Breast epithelium (tissue), 4 donors: ENCODE results near the gene NME8. TPM values are rescaled to one million over a fixed set of nuclear protein-coding genes. Genes with fewer than 3 reads are reported as not detected.
A peak's percentile ranks its signal among the peaks of the same experiment; 100 is the strongest.

Experiments used
- DNase-seq, 2 donors: peaks; one replicate each; pipeline ENCODE4 v3.0.0-alpha.2; 2019; ENCODE audit warnings: low spot score in 2 of 2
- H3K27ac ChIP-seq, 2 donors: fragments of 200-600 bp; sonication (generic) in 1 of 2; one replicate each; pipeline ENCODE4 v1.5.1; 2016 to 2019; ENCODE audit warnings: mild to moderate bottlenecking in 1 of 2
- H3K27me3 ChIP-seq, 2 donors: fragments of 200-600 bp; sonication (generic) in 1 of 2; one replicate each; pipeline versions ENCODE4 v1.5.1 to v1.6.0; 2017 to 2019; ENCODE audit warnings: control low read depth in 1 of 2, mild to moderate bottlenecking in 1 of 2
- H3K36me3 ChIP-seq: fragments of 200-600 bp; one replicate; pipeline ENCODE4 v1.5.1; 2019
- H3K4me1 ChIP-seq, 2 donors: fragments of 200-600 bp; sonication (generic); one replicate each; pipeline ENCODE4 v1.5.1; 2016 to 2019; ENCODE audit warnings: control low read depth in 1 of 2
- H3K4me3 ChIP-seq, 3 donors: fragments of 200-600 bp; sonication (generic); 1 replicate in 2 of 3; 2 replicates in 1 of 3; pipeline ENCODE4 v1.5.1; 2016 to 2019; ENCODE audit warnings: mild to moderate bottlenecking in 3 of 3, moderate library complexity in 2 of 3
- H3K9me3 ChIP-seq, 2 donors: fragments of 200-600 bp; sonication (generic) in 1 of 2; one replicate each; pipeline ENCODE4 v1.5.1; 2016 to 2019; ENCODE audit warnings: control low read depth in 1 of 2
- POLR2A ChIP-seq: fragments of 450-650 bp; IDR thresholded peaks from one replicate; pipeline ENCODE4 v1.6.1; 2016; ENCODE audit warnings: antibody characterized with exemption, mild to moderate bottlenecking, moderate library complexity
- POLR2AphosphoS5 ChIP-seq, 3 donors: sonication (generic); formaldehyde crosslinking; IDR thresholded peaks; one replicate each; pipeline ENCODE4 v1.6.1; 2017; ENCODE audit warnings: antibody characterized with exemption in 3 of 3
- intact Hi-C: fragments of 100-400 bp; cut with DNase I; formaldehyde crosslinking; loops from one replicate; pipeline ENCODE4 v1.15.1; 2023; ENCODE audit warnings: low total_unique reads
- total RNA-seq, 3 donors: library from RNA; depleted of rRNA; stranded (reverse); fragments of >200 nt; gene quantifications; one replicate each; pipeline ENCODE4 v1.1.0, GENCODE V29; 2016
- TF ChIP-seq, protein P1 (sequence below), 3 donors: fragments of 450-650 bp; IDR thresholded peaks; one replicate each; pipeline ENCODE4 v1.5.1; 2016 to 2017; ENCODE audit warnings: antibody characterized with exemption in 3 of 3, mild to moderate bottlenecking in 3 of 3, moderate library complexity in 3 of 3

NME8 gene
- total RNA-seq, 3 donors from 2014 or later, result not detected

DNA sequence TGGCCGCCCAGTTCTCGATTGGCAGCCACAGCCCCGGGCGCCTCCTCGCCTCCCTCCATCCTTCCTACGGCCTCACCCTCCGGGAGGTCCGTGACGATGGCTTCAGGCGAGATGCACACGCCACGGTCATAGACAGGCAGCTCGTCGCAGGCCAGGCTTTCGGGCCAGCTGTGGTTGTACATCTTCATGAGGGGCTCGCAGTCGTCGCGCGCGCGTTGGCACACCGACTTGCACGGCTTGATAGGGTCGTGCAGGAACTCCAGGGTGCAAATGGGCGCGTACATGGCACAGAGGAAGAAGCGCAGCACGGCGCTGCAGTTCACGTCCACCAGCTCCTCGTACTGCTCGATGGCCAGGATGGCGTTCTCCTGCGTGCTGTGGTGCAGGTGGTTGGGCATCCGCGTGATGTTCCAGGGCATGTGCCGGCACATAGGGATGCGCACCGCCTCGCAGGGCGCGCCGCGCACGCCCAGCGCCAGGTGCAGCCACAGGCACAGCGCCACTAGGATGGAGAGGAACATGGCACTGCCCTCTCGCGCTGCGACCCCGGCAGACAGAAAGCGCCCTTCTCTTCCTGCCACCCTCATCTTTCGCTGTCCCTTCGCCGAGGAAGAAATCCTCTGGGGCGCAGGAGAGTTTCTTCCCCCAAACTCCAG lies 67.7 kb downstream of the NME8 start:
- DNase-seq, result no peak
- Histone ChIP-seq H3K36me3 (no peaks in the 10 kb centered on the region), H3K9me3 (no peaks in the 10 kb centered on the region), H3K27ac (peak overlapping the region; percentile 50 to 76), H3K27me3 (peaks cover 0 to 12% of the 10 kb centered on the region in 2 donors), H3K4me1 (no peaks in the 10 kb centered on the region), H3K4me3 (peak overlapping the region; percentile 51 to 70 (median 64))
- TF ChIP-seq, protein P1, sequence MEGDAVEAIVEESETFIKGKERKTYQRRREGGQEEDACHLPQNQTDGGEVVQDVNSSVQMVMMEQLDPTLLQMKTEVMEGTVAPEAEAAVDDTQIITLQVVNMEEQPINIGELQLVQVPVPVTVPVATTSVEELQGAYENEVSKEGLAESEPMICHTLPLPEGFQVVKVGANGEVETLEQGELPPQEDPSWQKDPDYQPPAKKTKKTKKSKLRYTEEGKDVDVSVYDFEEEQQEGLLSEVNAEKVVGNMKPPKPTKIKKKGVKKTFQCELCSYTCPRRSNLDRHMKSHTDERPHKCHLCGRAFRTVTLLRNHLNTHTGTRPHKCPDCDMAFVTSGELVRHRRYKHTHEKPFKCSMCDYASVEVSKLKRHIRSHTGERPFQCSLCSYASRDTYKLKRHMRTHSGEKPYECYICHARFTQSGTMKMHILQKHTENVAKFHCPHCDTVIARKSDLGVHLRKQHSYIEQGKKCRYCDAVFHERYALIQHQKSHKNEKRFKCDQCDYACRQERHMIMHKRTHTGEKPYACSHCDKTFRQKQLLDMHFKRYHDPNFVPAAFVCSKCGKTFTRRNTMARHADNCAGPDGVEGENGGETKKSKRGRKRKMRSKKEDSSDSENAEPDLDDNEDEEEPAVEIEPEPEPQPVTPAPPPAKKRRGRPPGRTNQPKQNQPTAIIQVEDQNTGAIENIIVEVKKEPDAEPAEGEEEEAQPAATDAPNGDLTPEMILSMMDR (IDR thresholded peaks at IDR 0.05), result no peak
- TF ChIP-seq POLR2A (no peak), POLR2AphosphoS5 (IDR thresholded peaks at IDR 0.05) (no peak)
- intact Hi-C loops, result no loop called here

GRCh38 chr7:37916673-37917660 lies 68.6 kb downstream of the NME8 start, which contains the start of gene SFRP4:
SFRP4 (minus strand) TSS chr7:37916817; CDS start chr7:37916537, 280 bp downstream.
- intact Hi-C loops, result no loop called here
- Histone ChIP-seq H3K27ac (peak within 1 kb of the TSS; percentile 50 to 76), H3K4me3 (peak within 1 kb of the TSS; percentile 51 to 70 (median 64)), H3K36me3 (no peaks in the 10 kb centered on the region), H3K9me3 (no peaks in the 10 kb centered on the region), H3K4me1 (no peaks in the 10 kb centered on the region), H3K27me3 (peaks cover 0 to 12% of the 10 kb centered on the region in 2 donors)
- TF ChIP-seq POLR2AphosphoS5 (IDR thresholded peaks at IDR 0.05) (no peak), POLR2A (no peak)
- TF ChIP-seq, protein P1 (IDR thresholded peaks at IDR 0.05), result peak; percentile 34 to 59 (median 42)
- DNase-seq, result no peak

- no peak for TF ChIP-seq POLR2A
- TF ChIP-seq, protein P1 (IDR thresholded peaks at IDR 0.05), result no peak
- TF ChIP-seq POLR2AphosphoS5 (IDR thresholded peaks at IDR 0.05), result no peak
- DNase-seq, result no peak
- intact Hi-C loops, result no loop called here
- Histone ChIP-seq H3K36me3 (no peaks in the 10 kb centered on the region), H3K4me3 (no peak overlapping the region), H3K27me3 (peaks cover 0 to 12% of the 10 kb centered on the region in 2 donors), H3K4me1 (no peaks in the 10 kb centered on the region), H3K9me3 (no peaks in the 10 kb centered on the region), H3K27ac (no peak overlapping the region)
These were observed 70.1 kb downstream of the NME8 start for GRCh38 chr7:37918526-37918925.

DNA sequence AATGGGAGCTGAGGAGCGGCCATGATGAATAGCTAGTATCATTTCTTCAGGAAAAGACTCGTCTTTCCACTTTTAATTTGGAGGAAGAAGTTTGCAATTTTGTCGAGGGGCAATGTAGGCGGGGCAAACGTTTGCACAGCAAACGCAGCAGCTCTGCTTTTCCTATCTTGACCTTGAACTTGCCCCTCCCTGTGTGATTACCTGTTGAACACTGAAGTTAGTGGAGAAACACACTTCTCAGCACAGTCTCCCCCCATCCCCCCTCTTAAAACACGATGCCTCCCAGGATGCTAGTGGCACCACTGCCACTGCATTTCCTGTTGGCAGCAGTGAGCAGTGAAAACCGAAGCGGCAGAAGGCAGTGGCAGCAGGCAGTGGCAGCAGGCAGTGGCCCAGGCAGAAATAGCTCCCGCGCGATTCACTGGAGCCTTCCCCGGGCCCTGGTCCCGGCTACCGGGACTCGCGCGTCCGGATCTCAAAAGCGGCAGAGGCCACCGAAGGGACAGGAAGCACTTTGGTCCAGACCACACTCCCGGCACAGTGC lies 72.0 kb downstream of the NME8 start, which contains the start of gene EPDR1:
Gene EPDR1, plus strand, starts transcription at position 336 of the 544 bp plus-strand sequence. CDS start 300 bp downstream, outside the sequence.
- intact Hi-C loops, result no loop called here
- H3K27ac ChIP-seq, result peak within 1 kb of the TSS; percentile 56 to 85
- H3K9me3 ChIP-seq, result peaks cover 0 to 1% of the 10 kb centered on the region in 2 donors
- DNase-seq, result peak in 1 of 2 donors; percentile 23
- H3K4me3 ChIP-seq, result peak within 1 kb of the TSS; percentile 66 to 70 (median 70)
- H3K4me1 ChIP-seq, result no peaks in the 10 kb centered on the region
- H3K27me3 ChIP-seq, result peaks cover 0 to 12% of the 10 kb centered on the region in 2 donors
- no peaks in the 10 kb centered on the region for H3K36me3 ChIP-seq
- TF ChIP-seq, protein P1 (IDR thresholded peaks at IDR 0.05), result peak in 2 of 3 donors; percentile 18 to 33
- TF ChIP-seq POLR2A, result no peak
- TF ChIP-seq POLR2AphosphoS5 (IDR thresholded peaks at IDR 0.05), result no peak
